Type B pancreatic cell (in vitro differentiated cells): ENCODE results near the gene ZNF592. TPM values are rescaled to one million over a fixed set of nuclear protein-coding genes. Genes with fewer than 3 reads are reported as not detected.

Experiments
- DNase-seq: peaks from one replicate; pipeline ENCODE4 v3.0.0; 2021; ENCODE audit warnings: mixed read lengths; ENCODE audit not compliant: unreplicated experiment; ENCODE audit errors: extremely low spot score
- H3K27ac Mint-ChIP-seq: 2 replicates; pipeline ENCODE4 v1.8.0; 2021; ENCODE audit warnings: mild to moderate bottlenecking, mixed read lengths
- H3K27me3 Mint-ChIP-seq: 2 replicates; pipeline ENCODE4 v1.8.0; 2021; ENCODE audit warnings: mixed read lengths
- H3K36me3 Mint-ChIP-seq: 2 replicates; pipeline ENCODE4 v1.8.0; 2021; ENCODE audit warnings: mixed read lengths
- H3K4me1 Mint-ChIP-seq: one replicate; pipeline ENCODE4 v1.8.0; 2021; ENCODE audit warnings: mixed read lengths; ENCODE audit not compliant: unreplicated experiment
- H3K4me3 Mint-ChIP-seq: 2 replicates; pipeline ENCODE4 v1.8.0; 2021; ENCODE audit warnings: mild to moderate bottlenecking, mixed read lengths
- H3K9me3 Mint-ChIP-seq: 2 replicates; pipeline ENCODE4 v1.8.0; 2021; ENCODE audit warnings: mixed read lengths
- total RNA-seq: library from RNA; stranded (reverse); gene quantifications from 2 replicates; pipeline ENCODE4 v1.2.1, GENCODE V29; 2021; ENCODE audit warnings: low replicate concordance
- TF ChIP-seq, protein P1 (sequence below): fragments of 200-600 bp; sonication (generic); conservative IDR thresholded peaks from 2 replicates; pipeline ENCODE4 v1.5.0; 2021; ENCODE audit warnings: antibody characterized with exemption, mild to moderate bottlenecking

The ZNF592 gene
- total RNA-seq, 1 donor from 2014 or later, result 26.8 TPM

DNA sequence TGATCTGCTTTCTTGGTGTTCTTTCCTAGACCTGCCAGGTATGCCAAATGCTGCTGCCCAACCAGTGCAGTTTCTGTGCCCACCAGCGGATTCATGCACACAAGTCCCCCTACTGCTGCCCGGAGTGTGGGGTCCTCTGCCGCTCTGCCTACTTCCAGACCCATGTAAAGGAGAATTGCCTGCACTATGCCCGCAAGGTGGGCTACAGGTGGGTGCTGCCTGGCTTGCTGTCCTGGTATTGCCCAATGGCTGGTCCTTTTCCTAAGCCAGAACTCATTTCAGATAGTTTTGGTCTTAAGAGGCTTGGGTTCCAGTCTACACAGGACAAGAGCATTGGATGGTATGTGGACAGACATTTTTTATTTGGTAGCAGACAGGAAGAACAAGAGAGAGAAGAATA is 42.3 kb downstream of the ZNF592 start:
- H3K27ac Mint-ChIP-seq, result no peak overlapping the region
- H3K27me3 Mint-ChIP-seq, result no peaks in the 10 kb centered on the region
- H3K36me3 Mint-ChIP-seq, result peaks cover 40% of the 10 kb centered on the region
- H3K9me3 Mint-ChIP-seq, result no peaks in the 10 kb centered on the region
- no peak for DNase-seq
- H3K4me1 Mint-ChIP-seq, result no peaks in the 10 kb centered on the region
- no peak overlapping the region for H3K4me3 Mint-ChIP-seq
- TF ChIP-seq, protein P1, sequence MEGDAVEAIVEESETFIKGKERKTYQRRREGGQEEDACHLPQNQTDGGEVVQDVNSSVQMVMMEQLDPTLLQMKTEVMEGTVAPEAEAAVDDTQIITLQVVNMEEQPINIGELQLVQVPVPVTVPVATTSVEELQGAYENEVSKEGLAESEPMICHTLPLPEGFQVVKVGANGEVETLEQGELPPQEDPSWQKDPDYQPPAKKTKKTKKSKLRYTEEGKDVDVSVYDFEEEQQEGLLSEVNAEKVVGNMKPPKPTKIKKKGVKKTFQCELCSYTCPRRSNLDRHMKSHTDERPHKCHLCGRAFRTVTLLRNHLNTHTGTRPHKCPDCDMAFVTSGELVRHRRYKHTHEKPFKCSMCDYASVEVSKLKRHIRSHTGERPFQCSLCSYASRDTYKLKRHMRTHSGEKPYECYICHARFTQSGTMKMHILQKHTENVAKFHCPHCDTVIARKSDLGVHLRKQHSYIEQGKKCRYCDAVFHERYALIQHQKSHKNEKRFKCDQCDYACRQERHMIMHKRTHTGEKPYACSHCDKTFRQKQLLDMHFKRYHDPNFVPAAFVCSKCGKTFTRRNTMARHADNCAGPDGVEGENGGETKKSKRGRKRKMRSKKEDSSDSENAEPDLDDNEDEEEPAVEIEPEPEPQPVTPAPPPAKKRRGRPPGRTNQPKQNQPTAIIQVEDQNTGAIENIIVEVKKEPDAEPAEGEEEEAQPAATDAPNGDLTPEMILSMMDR, result no peak

DNA sequence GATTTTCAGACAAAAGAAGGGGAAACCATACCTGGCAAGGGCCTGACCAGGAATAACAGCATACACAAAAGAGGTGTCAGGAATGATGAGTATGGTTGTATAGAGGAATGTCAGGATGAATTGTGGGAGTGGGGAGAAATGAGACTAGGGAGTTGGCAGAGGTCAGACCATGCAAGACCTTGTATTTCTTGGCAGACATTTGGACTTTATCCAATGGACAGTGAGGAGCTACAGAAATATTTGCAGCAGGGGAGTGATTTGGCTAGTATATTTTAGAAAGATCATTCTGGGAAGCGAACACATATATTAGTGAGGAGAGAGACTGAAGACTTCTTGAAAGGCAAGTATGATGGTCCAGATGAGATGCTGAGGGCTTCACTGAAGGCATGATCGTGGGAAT is 43.4 kb downstream of the ZNF592 start:
- Mint-ChIP-seq H3K27ac (no peak overlapping the region), H3K4me3 (no peak overlapping the region), H3K9me3 (no peaks in the 10 kb centered on the region), H3K4me1 (no peaks in the 10 kb centered on the region), H3K36me3 (peaks cover 38% of the 10 kb centered on the region), H3K27me3 (no peaks in the 10 kb centered on the region)
- no peak for DNase-seq
- TF ChIP-seq, protein P1, result no peak

DNA sequence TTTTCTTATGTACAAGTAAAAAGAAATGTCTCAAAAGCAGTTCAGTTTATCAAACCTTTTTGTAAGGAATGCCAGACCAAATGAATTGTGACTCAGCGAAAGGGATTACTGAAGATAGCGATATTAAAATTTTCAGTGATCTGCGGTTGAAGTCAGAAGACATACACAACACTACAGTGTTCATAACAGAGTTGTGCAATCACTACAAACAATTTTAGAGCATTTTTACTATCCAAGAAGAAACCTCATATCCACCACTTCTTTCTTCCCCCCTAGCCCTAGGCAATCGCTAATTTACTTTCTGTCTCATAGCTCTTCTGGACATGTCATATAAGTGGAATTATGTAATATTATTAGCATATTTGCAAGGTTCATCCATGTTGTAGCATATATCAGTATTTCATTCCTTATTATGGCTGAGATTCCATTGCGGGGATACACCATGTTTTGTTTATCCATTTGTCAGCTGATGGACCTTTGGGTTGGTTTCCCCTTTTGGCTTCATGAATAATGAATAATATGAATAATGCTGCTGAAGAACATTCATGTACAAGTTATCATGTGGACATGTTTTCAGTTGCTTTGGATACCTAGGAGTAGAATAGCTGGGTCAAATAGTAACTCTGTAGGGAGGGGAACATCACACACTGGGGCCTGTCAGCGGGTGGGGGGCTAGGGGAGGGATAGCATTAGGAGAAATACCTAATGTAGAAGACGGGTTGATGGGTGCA is 45.2 kb downstream of the ZNF592 start:
- H3K36me3 Mint-ChIP-seq, result peaks cover 34% of the 10 kb centered on the region
- no peak overlapping the region for H3K27ac Mint-ChIP-seq
- TF ChIP-seq, protein P1, result no peak
- no peaks in the 10 kb centered on the region for H3K27me3 Mint-ChIP-seq
- H3K9me3 Mint-ChIP-seq, result no peaks in the 10 kb centered on the region
- no peaks in the 10 kb centered on the region for H3K4me1 Mint-ChIP-seq
- no peak for DNase-seq
- H3K4me3 Mint-ChIP-seq, result no peak overlapping the region

DNA sequence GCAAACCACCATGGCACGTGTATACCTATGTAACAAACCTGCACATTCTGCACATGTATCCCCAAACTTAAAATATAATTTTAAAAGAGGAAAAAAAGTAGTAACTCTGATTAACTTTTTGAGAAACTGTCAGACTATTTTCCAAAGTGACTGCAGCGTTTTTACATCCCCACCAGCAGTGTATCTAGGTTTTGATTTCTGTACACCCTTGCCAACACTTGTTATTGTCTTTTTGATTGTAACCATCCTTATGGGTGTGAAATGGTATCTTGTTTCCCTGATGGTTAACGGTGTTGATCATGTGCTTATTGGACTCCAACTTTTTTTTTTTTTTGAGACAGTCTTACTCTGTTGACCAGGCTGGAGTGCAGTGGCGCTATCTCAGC is 45.8 kb downstream of the ZNF592 start:
- Mint-ChIP-seq H3K9me3 (no peaks in the 10 kb centered on the region), H3K27me3 (no peaks in the 10 kb centered on the region), H3K36me3 (peaks cover 32% of the 10 kb centered on the region), H3K27ac (no peak overlapping the region), H3K4me3 (no peak overlapping the region), H3K4me1 (no peaks in the 10 kb centered on the region)
- no peak for DNase-seq
- TF ChIP-seq, protein P1, result no peak

DNA sequence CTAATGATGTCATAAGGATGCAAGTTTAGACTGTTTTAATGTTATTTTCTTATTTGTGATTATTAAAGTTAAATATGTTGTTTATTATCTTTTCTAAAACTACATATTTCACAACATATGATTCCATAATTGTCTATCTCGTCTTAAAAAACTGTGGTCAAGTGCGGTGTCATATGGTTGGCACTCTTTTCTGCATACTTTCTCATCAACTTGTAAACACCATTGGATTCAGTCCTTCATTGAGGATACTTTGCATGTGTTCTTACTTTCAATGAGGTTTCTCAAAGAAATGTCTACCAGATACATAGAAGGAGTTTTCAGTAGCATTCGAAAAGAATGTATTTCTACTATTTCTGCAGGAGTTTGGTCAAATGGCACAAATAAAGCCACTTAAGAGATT is 46.8 kb downstream of the ZNF592 start:
- Mint-ChIP-seq H3K4me1 (no peaks in the 10 kb centered on the region), H3K27ac (no peak overlapping the region), H3K9me3 (no peaks in the 10 kb centered on the region), H3K36me3 (peaks cover 31% of the 10 kb centered on the region), H3K27me3 (no peaks in the 10 kb centered on the region), H3K4me3 (no peak overlapping the region)
- DNase-seq, result no peak
- TF ChIP-seq, protein P1, result no peak
